ENCODE data around the gene ACOT7.
A peak's percentile ranks its signal among the peaks of the same experiment; 100 is the strongest.

Gene ACOT7

GRCh38 chr1:6244401-6245049 is 149.0 kb downstream of the ACOT7 start:
- no peak for DNase-seq (ENCODE audit: low read depth)
- H3K4me3 ChIP-seq (ENCODE audit: low read depth, low read length), result no peak overlapping the region
- TF ChIP-seq CTCF (conservative IDR thresholded peaks at IDR 0.05; ENCODE audit: low read depth, low read length), result no peak

GRCh38 chr1:6243993-6244392 is 149.6 kb downstream of the ACOT7 start, which contains the start of gene HES3:
TSS of gene HES3 (plus strand) at chr1:6244179. CDS start at chr1:6244366, 187 bp downstream.
- TF ChIP-seq CTCF (conservative IDR thresholded peaks at IDR 0.05; ENCODE audit: low read depth, low read length), result no peak
- no peak for DNase-seq (ENCODE audit: low read depth)
- H3K4me3 ChIP-seq (ENCODE audit: low read depth, low read length), result no peak within 1 kb of the TSS

GRCh38 chr1:6243053-6243834 is 150.3 kb downstream of the ACOT7 start:
- no peak for TF ChIP-seq CTCF (conservative IDR thresholded peaks at IDR 0.05; ENCODE audit: low read depth, low read length)
- no peak for DNase-seq (ENCODE audit: low read depth)

DNA sequence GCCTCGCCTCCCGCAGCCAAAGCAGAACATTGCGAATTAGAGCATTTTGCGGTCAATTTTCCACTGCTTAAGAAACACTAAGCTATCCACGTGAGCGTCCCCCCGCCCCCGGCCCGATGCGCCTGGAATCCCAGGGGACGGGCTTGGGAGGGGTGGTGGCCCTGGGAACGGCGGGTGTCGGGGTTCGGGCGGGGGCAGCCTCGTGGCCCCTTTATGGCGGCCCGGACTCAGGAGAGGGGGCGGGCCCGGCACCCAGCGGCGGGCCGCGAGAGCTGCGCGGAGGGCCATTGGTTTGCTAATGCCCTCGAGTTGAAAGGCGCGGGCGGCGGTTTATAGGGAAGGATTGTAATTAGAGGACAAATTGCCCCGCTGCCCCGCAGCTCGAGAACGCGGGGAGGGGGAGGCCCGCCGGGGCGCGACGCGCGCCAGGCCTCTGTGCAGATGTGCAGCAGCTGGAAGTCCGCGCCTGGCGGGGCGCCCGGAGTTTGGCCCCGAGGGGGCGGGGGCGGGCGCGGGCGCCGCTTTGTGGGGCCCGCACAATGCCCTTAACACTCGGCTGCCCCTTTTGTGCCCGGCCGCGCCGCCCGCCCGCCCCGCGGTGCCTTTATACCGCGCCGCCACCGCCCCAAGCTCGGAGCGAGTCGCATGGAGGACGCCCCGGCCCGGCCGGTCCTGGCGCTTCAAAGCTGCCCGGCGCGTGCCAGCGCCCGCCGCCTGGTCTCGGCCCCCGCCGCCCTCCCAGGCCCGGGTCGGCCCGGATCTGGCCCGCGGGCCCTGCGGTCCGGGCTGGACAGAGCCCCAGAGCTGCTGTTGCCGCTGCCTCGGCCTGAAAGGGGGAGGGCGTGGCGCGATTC is 151.5 kb downstream of the ACOT7 start:
- peak overlapping the region; percentile 29 for H3K4me3 ChIP-seq (ENCODE audit: low read depth, low read length)
- peak; percentile 49 for DNase-seq (ENCODE audit: low read depth)
- no peak for TF ChIP-seq CTCF (conservative IDR thresholded peaks at IDR 0.05; ENCODE audit: low read depth, low read length)

More at GRCh38 chr1:6243053-6243834, 150.3 kb downstream of the ACOT7 start:
- no peak overlapping the region for H3K4me3 ChIP-seq (ENCODE audit: low read depth, low read length)

DNA sequence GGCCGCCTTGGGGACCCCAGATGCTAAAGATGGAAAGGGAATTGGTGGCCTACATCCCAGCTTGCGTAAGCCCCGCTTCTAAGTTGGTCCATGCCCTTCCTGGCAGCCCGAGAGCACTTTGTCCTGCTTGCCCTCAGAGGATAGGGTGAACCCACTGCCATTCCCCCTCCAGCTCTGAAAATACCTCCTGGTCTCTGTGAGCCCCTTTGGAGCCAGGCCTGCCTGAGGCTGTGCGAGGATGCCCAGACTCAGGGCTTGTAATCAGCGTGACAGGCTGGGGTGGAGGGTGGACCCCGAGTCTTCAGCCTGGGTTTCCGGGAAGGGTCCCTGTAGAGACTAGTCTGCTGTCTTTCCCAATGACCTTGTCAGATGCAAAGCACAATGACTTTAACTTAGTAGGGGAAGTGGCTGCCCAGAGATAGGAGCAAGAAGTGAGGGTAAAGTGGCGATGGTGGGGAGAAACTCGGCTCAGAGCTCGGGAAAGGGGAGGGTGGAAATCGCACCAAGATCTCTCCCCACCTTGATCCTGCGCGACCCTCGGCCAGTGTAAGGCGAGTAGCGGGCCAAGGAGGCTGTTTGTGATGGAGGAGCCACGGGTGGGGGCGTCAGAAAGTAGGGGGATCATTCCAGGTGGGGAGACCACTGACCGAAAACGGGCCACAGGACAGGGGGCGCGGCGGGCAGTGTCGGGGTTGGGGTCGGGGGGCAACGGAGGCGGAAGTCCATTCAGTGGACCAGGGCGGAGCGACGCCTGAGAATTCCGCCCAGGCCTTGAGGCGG is 152.3 kb downstream of the ACOT7 start:
- no peak for TF ChIP-seq CTCF (conservative IDR thresholded peaks at IDR 0.05; ENCODE audit: low read depth, low read length)
- peak overlapping the region; percentile 29 for H3K4me3 ChIP-seq (ENCODE audit: low read depth, low read length)

More for the DNA sequence above, 152.3 kb downstream of the ACOT7 start:
- no peak for DNase-seq (ENCODE audit: low read depth)

Measured in choroid plexus epithelial cell (primary cell).